ENCODE measurements around the gene EML4. TPM values are rescaled to one million over a fixed set of nuclear protein-coding genes. Genes with fewer than 3 reads are reported as not detected.

The EML4 gene
- total RNA-seq, 1 donor from 2014 or later = 68.2 TPM

DNA sequence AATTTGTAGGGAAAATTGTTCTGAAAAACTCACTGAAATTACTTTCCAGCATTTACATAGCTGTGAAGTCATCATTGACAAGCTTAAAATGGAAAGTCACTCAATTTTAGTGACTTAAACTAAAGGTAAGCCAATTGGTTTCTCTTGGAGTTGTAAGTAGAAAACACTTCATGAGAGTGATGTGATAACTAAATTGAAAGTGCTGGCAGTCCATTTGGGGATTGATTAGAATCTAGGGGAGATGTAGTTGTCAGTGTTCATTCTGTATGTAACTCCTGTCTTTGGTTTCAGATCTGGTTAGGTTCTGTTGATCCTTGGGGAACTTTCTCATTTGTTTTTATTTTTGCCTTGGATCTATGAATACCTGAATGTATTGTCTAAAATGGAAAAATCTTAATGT, 138.0 kb downstream of the EML4 start:
- Histone ChIP-seq H3K27me3 (ENCODE audit: insufficient read depth, low read length) (no peaks in the 10 kb centered on the region), H3K4me1 (ENCODE audit: insufficient read depth, low read length) (no peaks in the 10 kb centered on the region), H4K20me1 (ENCODE audit: insufficient read depth, low read length) (no peaks in the 10 kb centered on the region), H3K36me3 (ENCODE audit: insufficient read depth, low read length) (peaks cover 3% of the 10 kb centered on the region), H3K27ac (ENCODE audit: low read depth, low read length) (no peak overlapping the region), H3K79me2 (ENCODE audit: insufficient read depth, low read length) (no peaks in the 10 kb centered on the region), H3K4me3 (ENCODE audit: insufficient read depth, low read depth, low read length) (no peak overlapping the region), H3K4me2 (ENCODE audit: low read length) (no peak overlapping the region), H2AFZ (ENCODE audit: low read depth, low read length) (no peak overlapping the region), H3K9me3 (ENCODE audit: insufficient read depth, low read depth, low read length) (no peaks in the 10 kb centered on the region), H3K9ac (ENCODE audit: low read length) (no peak overlapping the region)
- no peaks in the 10 kb centered on the region for H3K9me3 Mint-ChIP-seq (ENCODE audit: unreplicated experiment)
- FAIRE-seq = no peak
- no peak overlapping the region for H3K4me3 Mint-ChIP-seq (ENCODE audit: unreplicated experiment)
- no peak for DNase-seq (ENCODE audit: low read depth)
- H3K27ac Mint-ChIP-seq (ENCODE audit: unreplicated experiment) = no peak overlapping the region
- TF ChIP-seq EZH2 (IDR thresholded peaks at IDR 0.05; ENCODE audit: insufficient read depth, low read length) (no peak), CTCF (IDR thresholded peaks at IDR 0.05; ENCODE audit: insufficient read depth, low read depth, low read length) (no peak)
- peaks cover 10% of the 10 kb centered on the region for H3K36me3 Mint-ChIP-seq (ENCODE audit: low read depth, unreplicated experiment)
- H3K27me3 Mint-ChIP-seq (ENCODE audit: low read depth, unreplicated experiment) = no peaks in the 10 kb centered on the region
- no peaks in the 10 kb centered on the region for H3K4me1 Mint-ChIP-seq (ENCODE audit: low read depth, unreplicated experiment)

DNA sequence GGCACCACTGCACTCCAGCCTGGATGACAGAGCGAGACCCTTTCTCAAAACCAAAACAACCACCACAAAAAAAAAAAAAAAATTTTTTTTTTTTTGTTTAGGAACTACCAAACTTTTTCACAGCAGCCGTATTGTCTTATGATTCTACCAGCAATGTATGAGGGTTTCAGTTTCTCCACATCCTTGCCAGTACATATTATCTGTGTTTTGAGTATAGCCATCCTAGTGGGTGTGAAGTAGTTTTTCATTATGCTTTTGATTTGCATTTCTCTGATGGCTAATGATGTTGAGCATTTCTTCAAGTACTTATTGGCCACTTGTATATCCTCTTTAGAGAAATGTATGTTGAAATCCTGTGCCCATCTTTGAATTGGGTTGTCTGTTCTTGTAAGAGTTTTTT, 140.2 kb downstream of the EML4 start:
- Mint-ChIP-seq H3K4me1 (ENCODE audit: low read depth, unreplicated experiment) (peaks cover 1% of the 10 kb centered on the region), H3K4me3 (ENCODE audit: unreplicated experiment) (no peak overlapping the region), H3K9me3 (ENCODE audit: unreplicated experiment) (no peaks in the 10 kb centered on the region), H3K27me3 (ENCODE audit: low read depth, unreplicated experiment) (no peaks in the 10 kb centered on the region), H3K27ac (ENCODE audit: unreplicated experiment) (no peak overlapping the region), H3K36me3 (ENCODE audit: low read depth, unreplicated experiment) (peaks cover 3% of the 10 kb centered on the region)
- FAIRE-seq = no peak
- no peak for DNase-seq (ENCODE audit: low read depth)
- Histone ChIP-seq H3K9ac (ENCODE audit: low read length) (no peak overlapping the region), H3K27ac (ENCODE audit: low read depth, low read length) (no peak overlapping the region), H3K4me3 (ENCODE audit: insufficient read depth, low read depth, low read length) (no peak overlapping the region), H2AFZ (ENCODE audit: low read depth, low read length) (no peak overlapping the region), H3K79me2 (ENCODE audit: insufficient read depth, low read length) (no peaks in the 10 kb centered on the region), H3K36me3 (ENCODE audit: insufficient read depth, low read length) (no peaks in the 10 kb centered on the region), H4K20me1 (ENCODE audit: insufficient read depth, low read length) (no peaks in the 10 kb centered on the region), H3K27me3 (ENCODE audit: insufficient read depth, low read length) (no peaks in the 10 kb centered on the region), H3K4me2 (ENCODE audit: low read length) (no peak overlapping the region), H3K4me1 (ENCODE audit: insufficient read depth, low read length) (peaks cover under 1% of the 10 kb centered on the region), H3K9me3 (ENCODE audit: insufficient read depth, low read depth, low read length) (no peaks in the 10 kb centered on the region)
- TF ChIP-seq EZH2 (IDR thresholded peaks at IDR 0.05; ENCODE audit: insufficient read depth, low read length) (no peak), CTCF (IDR thresholded peaks at IDR 0.05; ENCODE audit: insufficient read depth, low read depth, low read length) (no peak)

- H3K9ac ChIP-seq (ENCODE audit: low read length) = no peak overlapping the region
- H3K36me3 ChIP-seq (ENCODE audit: insufficient read depth, low read length) = no peaks in the 10 kb centered on the region
- H3K4me2 ChIP-seq (ENCODE audit: low read length) = no peak overlapping the region
- no peaks in the 10 kb centered on the region for H3K9me3 ChIP-seq (ENCODE audit: insufficient read depth, low read depth, low read length)
- no peak overlapping the region for H3K4me3 Mint-ChIP-seq (ENCODE audit: unreplicated experiment)
- H3K27ac Mint-ChIP-seq (ENCODE audit: unreplicated experiment) = no peak overlapping the region
- H3K27me3 Mint-ChIP-seq (ENCODE audit: low read depth, unreplicated experiment) = no peaks in the 10 kb centered on the region
- no peak for DNase-seq (ENCODE audit: low read depth)
- no peaks in the 10 kb centered on the region for H4K20me1 ChIP-seq (ENCODE audit: insufficient read depth, low read length)
- H3K4me1 Mint-ChIP-seq (ENCODE audit: low read depth, unreplicated experiment) = peaks cover 7% of the 10 kb centered on the region
- TF ChIP-seq CTCF (IDR thresholded peaks at IDR 0.05; ENCODE audit: insufficient read depth, low read depth, low read length) (no peak), EZH2 (IDR thresholded peaks at IDR 0.05; ENCODE audit: insufficient read depth, low read length) (no peak)
- peaks cover 7% of the 10 kb centered on the region for H3K4me1 ChIP-seq (ENCODE audit: insufficient read depth, low read length)
- H2AFZ ChIP-seq (ENCODE audit: low read depth, low read length) = no peak overlapping the region
- no peaks in the 10 kb centered on the region for H3K27me3 ChIP-seq (ENCODE audit: insufficient read depth, low read length)
- H3K36me3 Mint-ChIP-seq (ENCODE audit: low read depth, unreplicated experiment) = peaks cover 3% of the 10 kb centered on the region
- H3K27ac ChIP-seq (ENCODE audit: low read depth, low read length) = no peak overlapping the region
- no peaks in the 10 kb centered on the region for H3K79me2 ChIP-seq (ENCODE audit: insufficient read depth, low read length)
- H3K4me3 ChIP-seq (ENCODE audit: insufficient read depth, low read depth, low read length) = no peak overlapping the region
- FAIRE-seq = no peak
- H3K9me3 Mint-ChIP-seq (ENCODE audit: unreplicated experiment) = no peaks in the 10 kb centered on the region
Measured at GRCh38 chr2:42310007-42310515, 140.9 kb downstream of the EML4 start.

All from astrocyte (in vitro differentiated cells and primary cell).